MCF 10A (cell line): ENCODE measurements around the gene GALNS. TPM values are rescaled to one million over a fixed set of nuclear protein-coding genes. Genes with fewer than 3 reads are reported as not detected.

Experiments used
- BruUV-seq: library from RNA; stranded (reverse); fragments of 400-500 nt; replicated peaks from 2 replicates; lab custom pipeline; 2021; lab: Mats Ljungman, UMichigan
- CTCF ChIA-PET: fragments of 300-600 bp; sonication (Branson Sonifier 250); formaldehyde crosslinking; extraction: SDS; loops from one replicate; lab custom pipeline; 2021; ENCODE audit warnings: antibody characterized with exemption, inconsistent platforms; lab: Yijun Ruan, JAX
- POLR2A ChIA-PET: fragments of 300-600, 350-650 bp; sonication (Branson Sonifier 250); formaldehyde crosslinking; extraction: SDS; loops from one replicate; lab custom pipeline; 2020; ENCODE audit warnings: antibody characterized with exemption, inconsistent platforms; lab: Yijun Ruan, JAX
- DNase-seq: peaks from one replicate; pipeline ENCODE4 v3.0.0-alpha.2; 2018; ENCODE audit not compliant: unreplicated experiment
- H3K27ac Mint-ChIP-seq: one replicate; pipeline ENCODE4 v1.8.0; 2022; ENCODE audit warnings: mild to moderate bottlenecking, low read depth, mixed read lengths; ENCODE audit not compliant: unreplicated experiment
- H3K27me3 Mint-ChIP-seq: one replicate; pipeline ENCODE4 v1.8.0; 2022; ENCODE audit warnings: mixed read lengths; ENCODE audit not compliant: insufficient read depth, unreplicated experiment
- H3K36me3 Mint-ChIP-seq: one replicate; pipeline ENCODE4 v1.8.0; 2022; ENCODE audit warnings: mild to moderate bottlenecking, moderate library complexity, mixed read lengths; ENCODE audit not compliant: insufficient read depth, unreplicated experiment
- H3K4me1 Mint-ChIP-seq: one replicate; pipeline ENCODE4 v1.8.0; 2022; ENCODE audit warnings: mixed read lengths; ENCODE audit not compliant: insufficient read depth, unreplicated experiment
- H3K4me3 Mint-ChIP-seq: one replicate; pipeline ENCODE4 v1.8.0; 2022; ENCODE audit warnings: mild to moderate bottlenecking, moderate library complexity, mixed read lengths; ENCODE audit not compliant: unreplicated experiment
- H3K9me3 Mint-ChIP-seq: one replicate; pipeline ENCODE4 v1.8.0; 2022; ENCODE audit warnings: mixed read lengths; ENCODE audit not compliant: unreplicated experiment
- intact Hi-C: fragments of 100-400 bp; cut with micrococcal nuclease; formaldehyde crosslinking; loops from 2 replicates; pipeline ENCODE4 v1.14.1; 2022
- total RNA-seq: library from RNA; stranded (reverse); gene quantifications from 2 replicates; pipeline ENCODE4 v1.2.3, GENCODE V29; 2022
- TF ChIP-seq, protein P1 (sequence below): fragments of 200-600 bp; IDR thresholded peaks from one replicate; pipeline ENCODE4 v1.8.0; 2022; ENCODE audit warnings: antibody characterized with exemption, mild to moderate bottlenecking; ENCODE audit not compliant: unreplicated experiment

Gene GALNS
- total RNA-seq, 1 experiment from 2014 or later, result 26.0 TPM

DNA sequence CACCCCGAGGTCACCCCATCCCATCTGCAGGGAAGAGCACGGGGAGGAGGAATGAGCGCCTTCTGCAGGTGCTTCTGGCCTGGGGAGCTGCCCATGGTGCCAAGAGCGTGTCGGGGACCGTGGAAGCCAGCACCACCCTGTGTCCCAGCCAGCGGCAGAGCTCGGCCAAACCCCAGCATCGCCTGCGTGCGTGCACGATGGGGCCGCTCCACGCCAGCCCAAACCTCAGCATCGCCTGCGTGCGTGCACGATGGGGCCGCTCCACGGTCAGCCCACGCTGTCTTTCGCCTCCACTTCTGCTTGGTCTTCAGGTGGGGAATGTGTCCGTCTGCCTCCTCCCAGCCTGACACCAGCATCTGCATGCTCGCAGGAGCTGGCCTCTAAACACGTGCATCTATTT is 13.9 kb downstream of the GALNS start:
- POLR2A ChIA-PET, result interaction anchor here (0.6 kb wide), 1 partner anchor 320 kb away, joined by 3 read pairs; no protein-coding TSS in a partner anchor
- intact Hi-C loops, result no loop called here
- Mint-ChIP-seq H3K9me3 (no peaks in the 10 kb centered on the region), H3K27me3 (no peaks in the 10 kb centered on the region), H3K4me1 (no peaks in the 10 kb centered on the region), H3K36me3 (peaks cover 13% of the 10 kb centered on the region), H3K27ac (no peak overlapping the region), H3K4me3 (no peak overlapping the region)
- CTCF ChIA-PET, result interaction anchor here (1.1 kb wide), 1 partner anchor 16 kb away, joined by 5 read pairs; no protein-coding TSS in a partner anchor
- no peak for DNase-seq
- no TSS peak for BruUV-seq
- TF ChIP-seq, protein P1, sequence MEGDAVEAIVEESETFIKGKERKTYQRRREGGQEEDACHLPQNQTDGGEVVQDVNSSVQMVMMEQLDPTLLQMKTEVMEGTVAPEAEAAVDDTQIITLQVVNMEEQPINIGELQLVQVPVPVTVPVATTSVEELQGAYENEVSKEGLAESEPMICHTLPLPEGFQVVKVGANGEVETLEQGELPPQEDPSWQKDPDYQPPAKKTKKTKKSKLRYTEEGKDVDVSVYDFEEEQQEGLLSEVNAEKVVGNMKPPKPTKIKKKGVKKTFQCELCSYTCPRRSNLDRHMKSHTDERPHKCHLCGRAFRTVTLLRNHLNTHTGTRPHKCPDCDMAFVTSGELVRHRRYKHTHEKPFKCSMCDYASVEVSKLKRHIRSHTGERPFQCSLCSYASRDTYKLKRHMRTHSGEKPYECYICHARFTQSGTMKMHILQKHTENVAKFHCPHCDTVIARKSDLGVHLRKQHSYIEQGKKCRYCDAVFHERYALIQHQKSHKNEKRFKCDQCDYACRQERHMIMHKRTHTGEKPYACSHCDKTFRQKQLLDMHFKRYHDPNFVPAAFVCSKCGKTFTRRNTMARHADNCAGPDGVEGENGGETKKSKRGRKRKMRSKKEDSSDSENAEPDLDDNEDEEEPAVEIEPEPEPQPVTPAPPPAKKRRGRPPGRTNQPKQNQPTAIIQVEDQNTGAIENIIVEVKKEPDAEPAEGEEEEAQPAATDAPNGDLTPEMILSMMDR, result no peak

DNA sequence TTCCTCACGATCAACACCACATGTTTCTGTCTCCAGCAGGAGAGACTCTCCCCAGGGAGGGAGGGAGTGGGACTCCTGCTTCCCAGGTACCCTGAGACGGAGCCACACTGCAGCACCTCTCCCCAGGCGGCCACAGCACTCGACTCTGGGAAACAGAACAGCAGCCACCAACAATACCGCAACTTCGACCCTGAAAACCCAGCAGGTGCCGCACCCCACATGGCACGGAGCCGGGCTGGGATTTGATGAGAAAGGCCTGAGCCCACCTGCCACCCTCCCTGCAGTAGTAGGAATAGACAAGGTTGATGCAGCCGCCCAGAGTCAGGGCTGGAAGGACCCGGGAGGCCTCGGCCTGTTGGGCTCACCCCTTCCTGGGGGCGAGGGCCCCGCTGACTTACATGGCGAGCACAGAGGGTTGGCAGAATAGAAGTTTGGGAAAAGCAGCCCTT is 14.4 kb downstream of the GALNS start:
- intact Hi-C loops, result no loop called here
- H3K4me3 Mint-ChIP-seq, result no peak overlapping the region
- no peaks in the 10 kb centered on the region for H3K27me3 Mint-ChIP-seq
- no peak for DNase-seq
- ChIA-PET CTCF (no interaction called here), POLR2A (interaction anchor here (0.6 kb wide), 1 partner anchor 320 kb away, joined by 3 read pairs; no protein-coding TSS in a partner anchor)
- no peak overlapping the region for H3K27ac Mint-ChIP-seq
- TF ChIP-seq, protein P1, result no peak
- H3K9me3 Mint-ChIP-seq, result no peaks in the 10 kb centered on the region
- H3K36me3 Mint-ChIP-seq, result peaks cover 13% of the 10 kb centered on the region
- no TSS peak for BruUV-seq
- no peaks in the 10 kb centered on the region for H3K4me1 Mint-ChIP-seq

DNA sequence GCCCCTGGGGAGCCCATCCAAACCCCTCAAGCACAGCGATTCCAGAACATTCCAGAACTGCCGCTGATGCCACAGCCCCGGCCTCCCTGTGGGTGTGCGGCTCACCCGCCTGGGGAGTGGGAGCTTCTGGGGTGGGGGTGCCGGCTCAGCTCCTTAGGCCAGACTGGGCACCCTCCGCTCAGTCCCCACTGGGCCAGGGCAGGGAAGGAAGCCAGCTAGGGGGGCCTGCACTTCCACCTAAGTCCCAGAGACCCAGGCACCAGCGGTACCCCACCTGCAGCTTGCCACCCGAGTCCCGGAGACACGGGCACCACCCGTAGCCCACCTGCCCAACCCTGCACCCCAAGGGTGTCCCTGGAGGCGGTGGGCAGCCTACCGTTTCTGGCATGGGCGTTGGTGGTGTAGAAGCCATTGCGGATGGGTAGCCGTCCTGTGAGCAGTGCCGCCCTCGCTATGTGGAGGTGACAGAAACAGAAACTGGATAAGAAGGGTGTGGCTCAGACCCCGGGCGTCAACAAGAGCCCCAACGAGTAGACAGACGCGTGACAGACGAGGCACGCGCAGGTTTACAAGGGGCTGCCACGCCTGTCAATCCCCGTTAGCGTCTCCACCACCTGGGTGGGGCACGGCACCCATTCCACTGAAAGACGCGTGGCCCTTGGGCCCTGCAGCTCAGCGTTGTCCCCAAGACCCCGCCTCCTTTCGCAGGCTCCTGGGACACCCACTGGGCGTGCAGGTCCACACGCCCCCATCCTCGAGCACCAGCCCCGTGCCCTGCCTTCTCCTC is 15.0 kb downstream of the GALNS start:
- H3K27me3 Mint-ChIP-seq, result no peaks in the 10 kb centered on the region
- no peak overlapping the region for H3K4me3 Mint-ChIP-seq
- H3K4me1 Mint-ChIP-seq, result no peaks in the 10 kb centered on the region
- H3K27ac Mint-ChIP-seq, result no peak overlapping the region
- intact Hi-C loops, result no loop called here
- DNase-seq, result no peak
- no TSS peak for BruUV-seq
- H3K36me3 Mint-ChIP-seq, result peaks cover 13% of the 10 kb centered on the region
- no peaks in the 10 kb centered on the region for H3K9me3 Mint-ChIP-seq
- CTCF ChIA-PET, result interaction anchor here (1.0 kb wide), 1 partner anchor 32 kb away, joined by 3 read pairs; no protein-coding TSS in a partner anchor
- POLR2A ChIA-PET, result no interaction called here
- TF ChIP-seq, protein P1, result no peak

DNA sequence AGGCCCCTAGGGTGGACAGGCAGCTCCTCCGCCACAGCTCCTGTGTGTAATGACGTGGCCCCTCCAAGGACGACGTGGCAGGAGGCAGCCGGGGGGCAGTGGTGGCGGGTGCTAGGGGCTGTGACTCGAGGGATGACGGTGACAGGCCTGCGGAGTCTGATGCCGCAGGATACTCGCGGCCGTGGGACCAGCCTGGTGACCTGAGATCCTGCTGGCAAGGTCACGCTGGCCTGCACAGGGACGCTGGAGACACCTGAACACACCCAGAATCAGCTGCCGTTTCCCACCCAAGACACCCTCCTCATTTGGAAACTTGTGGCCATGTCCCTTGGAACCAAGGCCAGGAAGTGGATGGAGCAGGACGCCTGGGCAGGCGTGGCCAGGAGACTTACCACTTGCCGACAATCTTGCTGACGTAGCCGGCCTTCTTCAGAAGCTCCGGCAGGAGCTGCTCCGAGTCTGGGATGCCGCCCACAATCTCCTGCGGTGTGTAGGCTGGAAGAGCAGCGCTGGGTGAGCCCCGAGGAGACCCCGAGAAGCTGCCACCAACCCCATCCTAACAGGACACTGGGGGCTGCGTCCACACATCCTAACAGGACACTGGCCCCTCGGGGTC is 16.0 kb downstream of the GALNS start:
- no TSS peak for BruUV-seq
- DNase-seq, result no peak
- Mint-ChIP-seq H3K27ac (no peak overlapping the region), H3K27me3 (no peaks in the 10 kb centered on the region), H3K4me1 (no peaks in the 10 kb centered on the region), H3K9me3 (no peaks in the 10 kb centered on the region), H3K4me3 (no peak overlapping the region), H3K36me3 (peaks cover 9% of the 10 kb centered on the region)
- intact Hi-C loops, result no loop called here
- TF ChIP-seq, protein P1, result no peak
- ChIA-PET CTCF (interaction anchor here (1.0 kb wide), 1 partner anchor 31 kb away, joined by 3 read pairs; no protein-coding TSS in a partner anchor), POLR2A (interaction anchor here (0.7 kb wide), 1 partner anchor 14 kb away, joined by 3 read pairs; no protein-coding TSS in a partner anchor)
